Pancreas (tissue), 10 donors: ENCODE measurements around the gene CYB5R3. TPM values are rescaled to one million over a fixed set of nuclear protein-coding genes. Genes with fewer than 3 reads are reported as not detected.

Experiments used
- ATAC-seq, 4 donors: fragments of 200-7000 bp; cut with Tn5 transposase; one replicate each; pipeline versions ENCODE4 v1.8.0 to v1.9.1; 2020; ENCODE audit warnings: mild to moderate bottlenecking in 4 of 4, moderate library complexity in 4 of 4
- DNase-seq, 6 donors: peaks; one replicate each; pipeline ENCODE4 v3.0.0-alpha.2; 2020
- FAIRE-seq: peaks from 2 replicates; lab custom pipeline; 2012; peaks lifted over from hg19 to GRCh38; lab: Jason Lieb, UNC
- H3K27ac ChIP-seq, 4 donors: fragments of 200-600 bp; sonication (generic); 1 replicate in 3 of 4; 2 replicates in 1 of 4; pipeline versions ENCODE4 v1.5.0 to v1.8.0; 2020
- H3K27me3 ChIP-seq, 4 donors: fragments of 200-600 bp; one replicate each; pipeline ENCODE4 v1.8.0; 2021
- H3K36me3 ChIP-seq, 3 donors: fragments of 200-600 bp; sonication (generic) in 1 of 3; one replicate each; pipeline versions ENCODE4 v1.5.0 to v1.8.0; 2020 to 2021
- H3K4me1 ChIP-seq, 3 donors: fragments of 200-600 bp; one replicate each; pipeline ENCODE4 v1.8.0; 2021
- H3K4me3 ChIP-seq, 4 donors: fragments of 200-600 bp; sonication (generic) in 2 of 4; one replicate each; pipeline versions ENCODE4 v1.5.0 to v1.8.0; 2020 to 2021
- H3K9me3 ChIP-seq, 4 donors: fragments of 200-600 bp; one replicate each; pipeline ENCODE4 v1.8.0; 2021
- WGBS, 2 donors: extraction: QIAGEN DNeasy Blood & Tissue Kit; methylation state at CpG; one replicate each; pipeline ENCODE4 v1.1.7; 2013; 5-methylcytosine and 5-hydroxymethylcytosine counted together
- intact Hi-C, 3 donors: fragments of 100-400 bp; cut with DNase I; formaldehyde crosslinking; loops; one replicate each; pipeline versions ENCODE4 v1.11.1 to v1.14.2; 2022
- polyA plus RNA-seq, 2 donors: library from polyadenylated mRNA; stranded (reverse); fragments of 200-250 nt; gene quantifications; one replicate each; pipeline ENCODE4 v1.2.3, GENCODE V29; 2013
- total RNA-seq, 6 donors: library from RNA; stranded (reverse); fragmentation: NEBNext Ultra II Directional in 4 of 6; extraction: Animal tissue kit (Norgen Biotek cat#: 25700) in 4 of 6; gene quantifications; one replicate each; pipeline versions ENCODE4 v1.2.1 to v1.2.4, GENCODE V29; 2021 to 2023
- TF ChIP-seq, protein P1 (sequence below), 4 donors: fragments of 200-600 bp; sonication (generic) in 3 of 4; IDR thresholded peaks; one replicate each; pipeline versions ENCODE4 v1.5.0 to v1.8.0; 2021; ENCODE audit warnings: antibody characterized with exemption in 4 of 4
- donor health status: healthy with polysubstance abuse.
- donor health status: DM: no; HTN: no; CAD: no; lungs with moderate emphysema.
- donor health status: DM: no; HTN: no; CAD: no.
- donor health status: control.
- donor health status: control.
- donor health status: Bipolar disorder and iron deficiency.
- donor health status: DM: yes; HTN: yes; CAD: no.
- donor health status: DM: no; HTN: no; CAD: no.
- donor health status: DM: no; HTN: no; CAD: no.
- donor health status: DM: yes; HTN: yes; CAD: no.

The CYB5R3 gene
- total RNA-seq (10 to 100 TPM; 32.6 to 76.4 (median 43.6) TPM), polyA plus RNA-seq (100 to 1,000 TPM in 1 of 2 donors, 10 to 100 TPM in 1; 53.6 to 105 TPM)

DNA sequence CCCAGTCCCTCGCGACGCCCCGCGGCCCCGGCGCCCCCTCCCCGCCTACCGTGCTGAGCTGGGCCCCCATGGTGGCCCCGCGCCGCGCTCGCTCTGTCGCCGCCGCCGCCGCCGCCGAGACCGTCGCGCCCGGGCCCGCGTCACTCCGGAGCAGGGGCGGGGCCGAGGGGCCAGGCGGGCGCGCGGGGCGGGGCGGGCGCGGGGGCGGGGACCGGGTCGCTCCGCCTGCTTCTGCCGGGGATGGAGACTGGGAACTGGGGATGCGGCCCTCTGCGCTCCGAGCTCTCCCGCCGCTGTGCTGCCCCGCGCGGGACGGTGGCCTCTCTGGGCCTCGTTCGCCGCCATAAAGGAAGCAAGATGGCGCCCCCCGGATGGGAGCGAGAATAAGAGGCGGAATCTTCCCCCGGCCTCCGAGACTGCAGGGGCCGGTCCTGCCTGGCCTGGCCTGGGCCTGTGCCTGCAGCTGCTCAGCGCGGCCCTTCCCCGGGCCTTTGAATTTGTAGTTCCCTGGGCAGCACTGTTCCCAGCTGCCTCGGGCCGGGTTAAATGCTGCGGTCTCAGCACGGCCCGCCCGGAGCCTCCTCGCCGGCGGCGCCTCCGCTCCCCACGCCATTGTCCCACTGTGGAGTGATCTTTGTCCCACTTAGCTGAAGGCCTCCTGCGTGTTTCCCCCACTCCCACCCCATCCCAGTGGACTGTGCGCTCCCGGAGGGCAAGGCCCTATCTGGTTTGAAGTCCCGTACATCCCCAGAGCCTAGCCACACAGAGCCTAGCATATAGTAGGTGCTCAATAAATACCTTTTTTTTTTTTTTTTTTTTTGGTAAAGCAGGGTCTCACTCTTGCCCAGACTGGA is at the start of gene CYB5R3:
TSS of gene CYB5R3 (minus strand) at position 147 of the 854 bp plus-strand sequence. CDS start at position 70, 77 bp downstream.
- intact Hi-C loops, result no loop called here
- no peaks in the 10 kb centered on the region for H3K9me3 ChIP-seq
- H3K4me1 ChIP-seq, result peaks cover 28 to 40% (median 33%) of the 10 kb centered on the region in 3 donors
- 12 to 19% methylated on average over 39 to 81 of the region's 81 CpGs for WGBS, 2 donors
- TF ChIP-seq, protein P1, sequence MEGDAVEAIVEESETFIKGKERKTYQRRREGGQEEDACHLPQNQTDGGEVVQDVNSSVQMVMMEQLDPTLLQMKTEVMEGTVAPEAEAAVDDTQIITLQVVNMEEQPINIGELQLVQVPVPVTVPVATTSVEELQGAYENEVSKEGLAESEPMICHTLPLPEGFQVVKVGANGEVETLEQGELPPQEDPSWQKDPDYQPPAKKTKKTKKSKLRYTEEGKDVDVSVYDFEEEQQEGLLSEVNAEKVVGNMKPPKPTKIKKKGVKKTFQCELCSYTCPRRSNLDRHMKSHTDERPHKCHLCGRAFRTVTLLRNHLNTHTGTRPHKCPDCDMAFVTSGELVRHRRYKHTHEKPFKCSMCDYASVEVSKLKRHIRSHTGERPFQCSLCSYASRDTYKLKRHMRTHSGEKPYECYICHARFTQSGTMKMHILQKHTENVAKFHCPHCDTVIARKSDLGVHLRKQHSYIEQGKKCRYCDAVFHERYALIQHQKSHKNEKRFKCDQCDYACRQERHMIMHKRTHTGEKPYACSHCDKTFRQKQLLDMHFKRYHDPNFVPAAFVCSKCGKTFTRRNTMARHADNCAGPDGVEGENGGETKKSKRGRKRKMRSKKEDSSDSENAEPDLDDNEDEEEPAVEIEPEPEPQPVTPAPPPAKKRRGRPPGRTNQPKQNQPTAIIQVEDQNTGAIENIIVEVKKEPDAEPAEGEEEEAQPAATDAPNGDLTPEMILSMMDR (IDR thresholded peaks at IDR 0.05), result no peak
- no peaks in the 10 kb centered on the region for H3K27me3 ChIP-seq
- H3K27ac ChIP-seq, result peak within 1 kb of the TSS; percentile 79 to 91 (median 88)
- FAIRE-seq (no peak), DNase-seq (peak; percentile 76 to 90 (median 84)), ATAC-seq (peak; percentile 63 to 81 (median 71))
- H3K4me3 ChIP-seq, result peak within 1 kb of the TSS; percentile 69 to 88 (median 82)
- H3K36me3 ChIP-seq, result no peaks in the 10 kb centered on the region

DNA sequence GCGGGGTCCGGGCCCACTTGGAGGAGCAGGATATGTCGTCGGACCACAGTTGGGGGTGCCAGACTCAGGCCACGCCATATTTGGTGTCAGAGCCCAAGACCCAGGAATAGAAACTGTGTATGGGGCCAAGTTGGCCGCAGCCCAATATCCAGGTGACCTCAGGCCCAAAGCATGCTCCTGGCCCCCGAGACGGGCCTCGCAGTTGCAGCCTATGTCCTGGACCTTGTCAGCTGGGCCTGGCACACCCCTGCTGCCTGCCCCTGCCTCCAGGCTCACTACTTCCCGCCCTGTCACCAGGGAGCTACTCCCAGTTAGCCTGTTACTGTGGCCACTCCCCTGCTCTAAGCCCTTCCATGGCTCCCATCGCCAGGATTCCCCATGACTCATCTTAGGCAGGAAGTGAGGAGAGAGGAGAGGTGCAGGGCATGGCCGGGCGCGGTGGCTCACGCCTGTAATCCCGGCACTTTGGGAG is 48.4 kb upstream of the CYB5R3 start:
- Histone ChIP-seq H3K27ac (peak overlapping the region in 2 of 4 donors; percentile 5 to 26), H3K36me3 (no peaks in the 10 kb centered on the region), H3K4me3 (no peak overlapping the region), H3K27me3 (no peaks in the 10 kb centered on the region), H3K9me3 (no peaks in the 10 kb centered on the region), H3K4me1 (peaks cover 0 to 4% (median 0%) of the 10 kb centered on the region in 3 donors)
- peak in 4 of 6 donors; percentile 47 to 65 (median 55) for DNase-seq
- FAIRE-seq, result no peak
- intact Hi-C loops, result no loop called here
- ATAC-seq, result peak; percentile 76 to 89 (median 82)
- TF ChIP-seq, protein P1 (IDR thresholded peaks at IDR 0.05), result no peak
- 51 to 58% methylated on average over 16 of the region's 16 CpGs for WGBS, 2 donors

DNA sequence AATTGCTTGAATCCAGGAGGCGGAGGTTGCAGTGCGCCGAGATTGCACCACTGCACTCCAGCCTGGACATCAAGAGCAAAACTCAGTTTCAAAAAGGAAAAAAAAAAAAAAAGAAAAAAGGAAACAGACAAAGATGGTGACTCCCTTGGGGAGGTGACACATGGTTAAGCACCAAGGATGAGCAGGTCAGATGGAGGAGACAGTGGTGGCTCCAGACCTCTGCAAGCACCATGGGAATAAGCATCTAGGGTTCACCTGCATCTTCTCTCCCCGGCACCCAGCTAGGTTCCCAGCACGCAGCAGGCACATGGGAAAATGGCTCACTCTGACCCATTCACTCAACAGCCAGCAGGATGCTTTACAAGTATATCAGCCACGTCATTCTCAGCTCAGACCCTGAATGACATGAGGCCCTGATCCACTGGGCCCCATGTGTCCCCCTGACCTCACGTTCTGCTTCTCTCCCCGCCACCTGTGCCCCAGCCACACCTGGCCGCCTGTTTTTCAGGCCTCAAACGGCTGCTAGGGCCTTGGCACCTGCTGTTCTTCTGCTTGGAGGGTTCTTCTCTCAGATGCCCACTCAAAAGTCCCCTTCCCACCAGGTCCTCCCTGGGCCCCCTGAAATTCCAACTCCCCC is 47.3 kb upstream of the CYB5R3 start:
- peaks cover 0 to 4% (median 0%) of the 10 kb centered on the region in 3 donors for H3K4me1 ChIP-seq
- DNase-seq (no peak), ATAC-seq (no peak), FAIRE-seq (no peak)
- H3K4me3 ChIP-seq, result no peak overlapping the region
- no peak overlapping the region for H3K27ac ChIP-seq
- intact Hi-C loops, result no loop called here
- TF ChIP-seq, protein P1 (IDR thresholded peaks at IDR 0.05), result no peak
- 88 to 92% methylated on average over 10 of the region's 10 CpGs for WGBS, 2 donors
- H3K27me3 ChIP-seq, result no peaks in the 10 kb centered on the region
- no peaks in the 10 kb centered on the region for H3K9me3 ChIP-seq
- no peaks in the 10 kb centered on the region for H3K36me3 ChIP-seq

DNA sequence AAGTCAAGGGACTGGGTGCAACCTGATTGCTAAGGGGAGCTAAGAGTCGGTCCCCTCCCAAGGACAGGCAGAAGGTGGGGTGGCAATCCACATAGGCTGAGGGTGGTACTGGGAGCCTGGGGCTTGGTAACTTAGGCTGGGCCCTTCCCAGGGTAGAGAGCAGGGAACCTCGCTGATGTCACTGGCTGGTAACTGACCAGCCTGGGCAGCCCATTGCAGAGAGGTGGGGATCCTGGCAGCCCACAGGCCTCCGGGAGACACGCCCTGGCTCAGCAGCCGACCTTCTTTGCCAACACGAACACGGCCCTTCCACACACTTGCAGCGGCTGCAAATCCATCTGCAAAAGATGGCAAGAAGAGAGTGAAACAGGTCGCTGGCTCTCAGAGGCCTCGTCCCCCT is 46.1 kb upstream of the CYB5R3 start:
- Histone ChIP-seq H3K4me3 (no peak overlapping the region), H3K9me3 (no peaks in the 10 kb centered on the region), H3K27ac (no peak overlapping the region), H3K36me3 (no peaks in the 10 kb centered on the region), H3K27me3 (no peaks in the 10 kb centered on the region), H3K4me1 (peaks cover 0 to 4% (median 0%) of the 10 kb centered on the region in 3 donors)
- no peak for DNase-seq
- WGBS, 2 donors, result 74 to 84% methylated on average over 10 of the region's 10 CpGs
- FAIRE-seq, result no peak
- TF ChIP-seq, protein P1 (IDR thresholded peaks at IDR 0.05), result no peak
- ATAC-seq, result no peak
- intact Hi-C loops, result no loop called here
